ENCODE data around the gene POLR2F. TPM values are rescaled to one million over a fixed set of nuclear protein-coding genes. Genes with fewer than 3 reads are reported as not detected.

Gene POLR2F
- polyA plus RNA-seq, 1 of the 3 experiments (the other 2 are of a cell fraction), result 255 TPM

DNA sequence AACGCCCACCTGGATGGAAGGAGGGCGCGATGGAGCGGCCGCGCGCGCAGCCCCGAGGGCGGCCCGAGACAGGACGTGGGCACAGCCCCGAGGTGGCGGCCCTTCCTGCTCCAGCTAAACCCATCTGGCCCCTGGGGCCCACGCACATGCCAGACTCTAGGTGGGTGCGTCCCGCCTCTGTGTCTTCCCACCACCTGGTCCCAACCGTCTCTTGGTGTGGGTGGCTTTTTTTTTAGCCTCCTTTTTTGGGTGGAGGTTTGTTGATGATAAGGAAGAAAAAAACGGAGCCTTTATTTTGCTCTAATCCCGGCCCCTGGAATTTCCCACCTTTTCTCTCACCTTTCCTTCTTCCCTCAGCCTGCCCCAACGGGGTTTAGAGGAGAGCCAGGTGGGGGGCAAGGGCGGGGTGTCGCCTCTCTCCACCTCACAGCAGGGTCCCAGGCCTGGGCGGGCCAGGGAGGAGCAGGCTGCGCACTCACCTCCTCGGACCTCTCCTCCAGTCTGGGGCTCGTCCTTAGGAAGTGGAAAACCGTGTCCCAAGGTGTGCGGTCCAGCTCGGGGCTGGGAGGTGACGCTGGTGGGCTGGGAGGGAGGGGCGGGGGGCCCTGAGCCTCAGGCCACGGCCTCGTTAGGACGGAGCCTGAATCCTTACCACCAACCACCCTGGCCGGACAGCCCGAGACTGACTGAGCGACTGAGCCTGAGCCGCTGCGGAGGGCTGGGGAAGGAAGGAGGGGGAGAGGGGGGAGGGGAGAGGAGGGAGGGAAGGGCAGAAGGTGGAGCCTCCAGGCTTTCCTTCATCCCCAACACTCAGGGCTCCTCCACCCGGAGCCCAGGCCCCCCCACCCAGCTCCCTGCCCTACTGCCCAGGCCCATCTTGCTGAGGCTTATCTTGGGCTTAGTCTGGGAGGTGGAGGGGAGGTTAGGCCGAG, 30.6 kb downstream of the POLR2F start, which contains the start of gene SOX10:
TSS of gene SOX10 (minus strand) at position 696 of the 932 bp plus-strand sequence. CDS start 771 bp downstream, outside the sequence.
- no peaks in the 10 kb centered on the region for H3K4me1 ChIP-seq (ENCODE audit: control insufficient read depth in 1 of 2, insufficient read depth in 2 of 2, low read depth in 1 of 2, low read length in 1 of 2)
- POLR2A ChIA-PET, result interaction anchor here (0.5 kb wide), 1 partner anchor 13 kb away, joined by 3 read pairs; no protein-coding TSS in a partner anchor
- no peak within 1 kb of the TSS for H3K9ac ChIP-seq
- no peak within 1 kb of the TSS for H3K27ac ChIP-seq (ENCODE audit: low read depth in 2 of 2, low read length in 1 of 2)
- no peaks in the 10 kb centered on the region for H3K9me2 ChIP-seq
- H3K27me3 ChIP-seq (ENCODE audit: insufficient read depth), result no peaks in the 10 kb centered on the region
- H4K20me1 ChIP-seq (ENCODE audit: insufficient read depth), result no peaks in the 10 kb centered on the region
- TF ChIP-seq, protein P1, sequence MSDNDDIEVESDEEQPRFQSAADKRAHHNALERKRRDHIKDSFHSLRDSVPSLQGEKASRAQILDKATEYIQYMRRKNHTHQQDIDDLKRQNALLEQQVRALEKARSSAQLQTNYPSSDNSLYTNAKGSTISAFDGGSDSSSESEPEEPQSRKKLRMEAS (IDR thresholded peaks at IDR 0.05; ENCODE audit: low read depth), result no peak
- TF ChIP-seq, protein P2, sequence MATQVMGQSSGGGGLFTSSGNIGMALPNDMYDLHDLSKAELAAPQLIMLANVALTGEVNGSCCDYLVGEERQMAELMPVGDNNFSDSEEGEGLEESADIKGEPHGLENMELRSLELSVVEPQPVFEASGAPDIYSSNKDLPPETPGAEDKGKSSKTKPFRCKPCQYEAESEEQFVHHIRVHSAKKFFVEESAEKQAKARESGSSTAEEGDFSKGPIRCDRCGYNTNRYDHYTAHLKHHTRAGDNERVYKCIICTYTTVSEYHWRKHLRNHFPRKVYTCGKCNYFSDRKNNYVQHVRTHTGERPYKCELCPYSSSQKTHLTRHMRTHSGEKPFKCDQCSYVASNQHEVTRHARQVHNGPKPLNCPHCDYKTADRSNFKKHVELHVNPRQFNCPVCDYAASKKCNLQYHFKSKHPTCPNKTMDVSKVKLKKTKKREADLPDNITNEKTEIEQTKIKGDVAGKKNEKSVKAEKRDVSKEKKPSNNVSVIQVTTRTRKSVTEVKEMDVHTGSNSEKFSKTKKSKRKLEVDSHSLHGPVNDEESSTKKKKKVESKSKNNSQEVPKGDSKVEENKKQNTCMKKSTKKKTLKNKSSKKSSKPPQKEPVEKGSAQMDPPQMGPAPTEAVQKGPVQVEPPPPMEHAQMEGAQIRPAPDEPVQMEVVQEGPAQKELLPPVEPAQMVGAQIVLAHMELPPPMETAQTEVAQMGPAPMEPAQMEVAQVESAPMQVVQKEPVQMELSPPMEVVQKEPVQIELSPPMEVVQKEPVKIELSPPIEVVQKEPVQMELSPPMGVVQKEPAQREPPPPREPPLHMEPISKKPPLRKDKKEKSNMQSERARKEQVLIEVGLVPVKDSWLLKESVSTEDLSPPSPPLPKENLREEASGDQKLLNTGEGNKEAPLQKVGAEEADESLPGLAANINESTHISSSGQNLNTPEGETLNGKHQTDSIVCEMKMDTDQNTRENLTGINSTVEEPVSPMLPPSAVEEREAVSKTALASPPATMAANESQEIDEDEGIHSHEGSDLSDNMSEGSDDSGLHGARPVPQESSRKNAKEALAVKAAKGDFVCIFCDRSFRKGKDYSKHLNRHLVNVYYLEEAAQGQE (IDR thresholded peaks at IDR 0.05; ENCODE audit: low read depth, low read length), result no peak
- no peak for TF ChIP-seq TCF12 (IDR thresholded peaks at IDR 0.05)
- TF ChIP-seq EZH2phosphoT487 (IDR thresholded peaks at IDR 0.05; ENCODE audit: borderline replicate concordance, low read depth), result no peak
- no peak within 1 kb of the TSS for H3K4me2 ChIP-seq
- no peaks in the 10 kb centered on the region for H3K36me3 ChIP-seq (replicated peaks in 1 of 2; ENCODE audit: control insufficient read depth in 1 of 2, insufficient read depth in 2 of 2, low read length in 1 of 2)
- 90% methylated on average over 18 of the region's 42 CpGs for WGBS (ENCODE audit: low lambda C conversion rate)
- no peaks in the 10 kb centered on the region for H3F3A ChIP-seq (replicated peaks; ENCODE audit: insufficient read depth)
- DNase-seq, result no peak
- no peak within 1 kb of the TSS for H3K4me3 ChIP-seq (ENCODE audit: low read depth in 2 of 2, low read length in 1 of 2)
- no peaks in the 10 kb centered on the region for H3K9me3 ChIP-seq
- H2AFZ ChIP-seq (ENCODE audit: low read depth), result no peak within 1 kb of the TSS
- no peaks in the 10 kb centered on the region for H3K79me2 ChIP-seq (ENCODE audit: insufficient read depth)
- CTCF ChIA-PET, result interaction anchor here (1.1 kb wide), 1 partner anchor 11 kb away, joined by 3 read pairs; no protein-coding TSS in a partner anchor

DNA sequence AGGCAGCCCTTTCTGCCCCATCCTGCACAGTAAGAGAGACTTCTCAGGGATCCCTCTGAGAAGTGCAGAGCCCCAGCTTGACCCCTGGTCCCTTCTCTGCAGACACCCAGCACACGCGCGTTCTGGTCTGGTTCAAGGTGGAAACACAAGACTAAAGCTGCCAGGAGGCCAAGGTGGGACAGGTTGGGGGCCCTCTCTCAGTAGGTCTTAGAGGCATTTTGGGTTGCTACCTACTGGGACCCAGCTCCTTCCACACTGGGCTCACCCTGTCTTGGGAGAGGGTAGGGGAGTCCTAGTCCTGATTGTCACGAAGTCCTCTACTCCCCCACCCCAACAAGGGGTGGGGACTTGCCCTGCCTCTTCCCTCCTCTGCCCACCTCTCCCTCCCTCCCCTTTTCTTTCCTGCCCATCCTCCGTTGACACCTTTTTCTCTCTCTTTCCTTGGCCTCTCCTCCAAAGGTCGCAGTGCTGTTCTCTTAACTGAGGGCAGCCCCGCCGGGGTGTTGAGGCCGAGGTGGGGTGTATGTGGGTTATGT, 31.6 kb downstream of the POLR2F start:
- ChIA-PET POLR2A (no interaction called here), CTCF (interaction anchor here (1.1 kb wide), 1 partner anchor 10 kb away, joined by 3 read pairs; no protein-coding TSS in a partner anchor)
- Histone ChIP-seq H3K27ac (ENCODE audit: low read depth in 2 of 2, low read length in 1 of 2) (no peak overlapping the region), H3K4me2 (no peak overlapping the region), H3K4me1 (ENCODE audit: control insufficient read depth in 1 of 2, insufficient read depth in 2 of 2, low read depth in 1 of 2, low read length in 1 of 2) (no peaks in the 10 kb centered on the region), H3K9me3 (no peaks in the 10 kb centered on the region), H4K20me1 (ENCODE audit: insufficient read depth) (no peaks in the 10 kb centered on the region), H3K79me2 (ENCODE audit: insufficient read depth) (no peaks in the 10 kb centered on the region), H3K36me3 (replicated peaks in 1 of 2; ENCODE audit: control insufficient read depth in 1 of 2, insufficient read depth in 2 of 2, low read length in 1 of 2) (no peaks in the 10 kb centered on the region), H3K9ac (no peak overlapping the region), H3F3A (replicated peaks; ENCODE audit: insufficient read depth) (no peaks in the 10 kb centered on the region), H3K4me3 (ENCODE audit: low read depth in 2 of 2, low read length in 1 of 2) (no peak overlapping the region), H3K9me2 (no peaks in the 10 kb centered on the region), H3K27me3 (ENCODE audit: insufficient read depth) (no peaks in the 10 kb centered on the region), H2AFZ (ENCODE audit: low read depth) (no peak overlapping the region)
- DNase-seq, result no peak
- 94% methylated on average over 5 of the region's 9 CpGs for WGBS (ENCODE audit: low lambda C conversion rate)
- no peak for TF ChIP-seq TEAD4 (IDR thresholded peaks at IDR 0.05; ENCODE audit: borderline replicate concordance, insufficient read depth)
- TF ChIP-seq POLR2AphosphoS5 (IDR thresholded peaks at IDR 0.05; ENCODE audit: low read depth, low read length), result no peak
- TF ChIP-seq SIN3A (IDR thresholded peaks at IDR 0.05; ENCODE audit: borderline replicate concordance, low read depth, low read length), result no peak
- no peak for TF ChIP-seq JUND (IDR thresholded peaks at IDR 0.05)
- no peak for TF ChIP-seq YY1 (IDR thresholded peaks at IDR 0.05; ENCODE audit: low read depth)
- TF ChIP-seq, protein P3, sequence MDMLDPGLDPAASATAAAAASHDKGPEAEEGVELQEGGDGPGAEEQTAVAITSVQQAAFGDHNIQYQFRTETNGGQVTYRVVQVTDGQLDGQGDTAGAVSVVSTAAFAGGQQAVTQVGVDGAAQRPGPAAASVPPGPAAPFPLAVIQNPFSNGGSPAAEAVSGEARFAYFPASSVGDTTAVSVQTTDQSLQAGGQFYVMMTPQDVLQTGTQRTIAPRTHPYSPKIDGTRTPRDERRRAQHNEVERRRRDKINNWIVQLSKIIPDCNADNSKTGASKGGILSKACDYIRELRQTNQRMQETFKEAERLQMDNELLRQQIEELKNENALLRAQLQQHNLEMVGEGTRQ (IDR thresholded peaks at IDR 0.05; ENCODE audit: borderline replicate concordance, low read depth, low read length), result no peak
- TF ChIP-seq, protein P2 (IDR thresholded peaks at IDR 0.05; ENCODE audit: low read depth, low read length), result no peak
- TF ChIP-seq EP300 (IDR thresholded peaks at IDR 0.05; ENCODE audit: borderline replicate concordance in 1 of 2, low read depth in 1 of 2, low read length in 1 of 2), result no peak
- no peak for TF ChIP-seq ELF1 (IDR thresholded peaks at IDR 0.05)
- TF ChIP-seq TCF12 (IDR thresholded peaks at IDR 0.05), result no peak
- TF ChIP-seq, protein P4, sequence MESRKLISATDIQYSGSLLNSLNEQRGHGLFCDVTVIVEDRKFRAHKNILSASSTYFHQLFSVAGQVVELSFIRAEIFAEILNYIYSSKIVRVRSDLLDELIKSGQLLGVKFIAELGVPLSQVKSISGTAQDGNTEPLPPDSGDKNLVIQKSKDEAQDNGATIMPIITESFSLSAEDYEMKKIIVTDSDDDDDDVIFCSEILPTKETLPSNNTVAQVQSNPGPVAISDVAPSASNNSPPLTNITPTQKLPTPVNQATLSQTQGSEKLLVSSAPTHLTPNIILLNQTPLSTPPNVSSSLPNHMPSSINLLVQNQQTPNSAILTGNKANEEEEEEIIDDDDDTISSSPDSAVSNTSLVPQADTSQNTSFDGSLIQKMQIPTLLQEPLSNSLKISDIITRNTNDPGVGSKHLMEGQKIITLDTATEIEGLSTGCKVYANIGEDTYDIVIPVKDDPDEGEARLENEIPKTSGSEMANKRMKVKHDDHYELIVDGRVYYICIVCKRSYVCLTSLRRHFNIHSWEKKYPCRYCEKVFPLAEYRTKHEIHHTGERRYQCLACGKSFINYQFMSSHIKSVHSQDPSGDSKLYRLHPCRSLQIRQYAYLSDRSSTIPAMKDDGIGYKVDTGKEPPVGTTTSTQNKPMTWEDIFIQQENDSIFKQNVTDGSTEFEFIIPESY (IDR thresholded peaks at IDR 0.05; ENCODE audit: borderline replicate concordance, low read depth), result no peak
